GM19324 (cell line): ENCODE measurements around the gene HIRIP3.
"Not testable (repeated sequence)": the region's sequence is repeated elsewhere in the genome, so short reads cannot be mapped to it uniquely, and the experiment has no call there.

Experiments
- ATAC-seq: cut with Tn5 transposase; IDR thresholded peaks from one replicate; pipeline ENCODE4 v1.9.1; 2021; ENCODE audit warnings: mild to moderate bottlenecking, moderate library complexity; ENCODE audit not compliant: unreplicated experiment, low FRiP score

Gene HIRIP3

GRCh38 chr16:30016555-30017276, 21.3 kb upstream of the HIRIP3 start:
- no peak for ATAC-seq

- not testable (repeated sequence) for ATAC-seq
Observed at GRCh38 chr16:30015450-30015849, 20.0 kb upstream of the HIRIP3 start.

GRCh38 chr16:30012598-30012997, 17.2 kb upstream of the HIRIP3 start:
- ATAC-seq: not testable (repeated sequence)

- no peak for ATAC-seq
Observed at GRCh38 chr16:30011714-30012504, 16.5 kb upstream of the HIRIP3 start.

GRCh38 chr16:30010844-30011713, 15.7 kb upstream of the HIRIP3 start, which contains the start of gene DOC2A:
Gene DOC2A, minus strand, starts transcription at chr16:30011027. Its CDS starts 805 bp downstream, at chr16:30010222.
- no peak for ATAC-seq

GRCh38 chr16:30009990-30010843, 14.8 kb upstream of the HIRIP3 start:
- no peak for ATAC-seq

GRCh38 chr16:30009085-30009862, 13.9 kb upstream of the HIRIP3 start:
- ATAC-seq: no peak

GRCh38 chr16:30007378-30007895, 12.0 kb upstream of the HIRIP3 start:
- no peak for ATAC-seq

GRCh38 chr16:30006659-30007377, 11.4 kb upstream of the HIRIP3 start:
- ATAC-seq: no peak

GRCh38 chr16:30006095-30006473, 10.7 kb upstream of the HIRIP3 start:
- no peak for ATAC-seq

GRCh38 chr16:30005341-30006094, 10.1 kb upstream of the HIRIP3 start:
- no peak for ATAC-seq

GRCh38 chr16:30004811-30005242, 9.4 kb upstream of the HIRIP3 start:
- no peak for ATAC-seq

- ATAC-seq: no peak
Observed at GRCh38 chr16:30004424-30004776, 9.0 kb upstream of the HIRIP3 start.

- ATAC-seq: no peak
Observed at GRCh38 chr16:30003670-30004423, 8.4 kb upstream of the HIRIP3 start.

GRCh38 chr16:30002614-30003346, 7.4 kb upstream of the HIRIP3 start:
- ATAC-seq: no peak
